ENCODE results near the gene CIDEA.

The CIDEA gene

GRCh38 chr18:12287131-12287681 is 33.0 kb downstream of the CIDEA start:
- no peaks in the 10 kb centered on the region for H3K9me2 ChIP-seq (replicated peaks; ENCODE audit: insufficient read depth, low read length)
- no peaks in the 10 kb centered on the region for H3K9me3 ChIP-seq (ENCODE audit: insufficient read depth, low read length)
- no peaks in the 10 kb centered on the region for H4K20me1 ChIP-seq (ENCODE audit: low read depth, low read length)
- no peak for TF ChIP-seq EZH2phosphoT487 (conservative IDR thresholded peaks at IDR 0.05; ENCODE audit: low read length)
- TF ChIP-seq CTCF (IDR thresholded peaks at IDR 0.05; ENCODE audit: insufficient read depth, low read length, poor library complexity, severe bottlenecking) = no peak
- H3K36me3 ChIP-seq (ENCODE audit: low read length) = no peaks in the 10 kb centered on the region
- H3K27me3 ChIP-seq (ENCODE audit: low read length) = no peaks in the 10 kb centered on the region
- H3F3A ChIP-seq (ENCODE audit: insufficient read depth) = no peaks in the 10 kb centered on the region
- no peak overlapping the region for H3K9ac ChIP-seq (ENCODE audit: low read length)
- H3K79me2 ChIP-seq (ENCODE audit: insufficient read depth, low read length) = no peaks in the 10 kb centered on the region
- H2AFZ ChIP-seq (ENCODE audit: low read depth, low read length, severe bottlenecking) = no peak overlapping the region
- no peak overlapping the region for H3K4me3 ChIP-seq (ENCODE audit: insufficient read depth, low read length, poor library complexity, severe bottlenecking)
- no peak overlapping the region for H3K27ac ChIP-seq (ENCODE audit: low read depth, low read length)
- H3K4me2 ChIP-seq (ENCODE audit: low read depth, low read length, poor library complexity, severe bottlenecking) = no peak overlapping the region

GRCh38 chr18:12287684-12288402 is 33.7 kb downstream of the CIDEA start:
- H3K9me2 ChIP-seq (replicated peaks; ENCODE audit: insufficient read depth, low read length) = no peaks in the 10 kb centered on the region
- H3K79me2 ChIP-seq (ENCODE audit: insufficient read depth, low read length) = no peaks in the 10 kb centered on the region
- H3K27ac ChIP-seq (ENCODE audit: low read depth, low read length) = no peak overlapping the region
- no peak overlapping the region for H3K4me3 ChIP-seq (ENCODE audit: insufficient read depth, low read length, poor library complexity, severe bottlenecking)
- no peak overlapping the region for H3K4me2 ChIP-seq (ENCODE audit: low read depth, low read length, poor library complexity, severe bottlenecking)
- TF ChIP-seq CTCF (IDR thresholded peaks at IDR 0.05; ENCODE audit: insufficient read depth, low read length, poor library complexity, severe bottlenecking) = no peak
- TF ChIP-seq EZH2phosphoT487 (conservative IDR thresholded peaks at IDR 0.05; ENCODE audit: low read length) = no peak
- H3F3A ChIP-seq (ENCODE audit: insufficient read depth) = no peaks in the 10 kb centered on the region
- H3K9me3 ChIP-seq (ENCODE audit: insufficient read depth, low read length) = no peaks in the 10 kb centered on the region
- H2AFZ ChIP-seq (ENCODE audit: low read depth, low read length, severe bottlenecking) = no peak overlapping the region
- no peak overlapping the region for H3K9ac ChIP-seq (ENCODE audit: low read length)
- H4K20me1 ChIP-seq (ENCODE audit: low read depth, low read length) = no peaks in the 10 kb centered on the region
- H3K36me3 ChIP-seq (ENCODE audit: low read length) = no peaks in the 10 kb centered on the region
- H3K27me3 ChIP-seq (ENCODE audit: low read length) = no peaks in the 10 kb centered on the region

- Histone ChIP-seq H3K27ac (ENCODE audit: low read depth, low read length) (no peak overlapping the region), H2AFZ (ENCODE audit: low read depth, low read length, severe bottlenecking) (no peak overlapping the region), H3K27me3 (ENCODE audit: low read length) (no peaks in the 10 kb centered on the region), H3K4me3 (ENCODE audit: insufficient read depth, low read length, poor library complexity, severe bottlenecking) (no peak overlapping the region), H3F3A (ENCODE audit: insufficient read depth) (no peaks in the 10 kb centered on the region), H4K20me1 (ENCODE audit: low read depth, low read length) (no peaks in the 10 kb centered on the region), H3K9ac (ENCODE audit: low read length) (no peak overlapping the region), H3K9me3 (ENCODE audit: insufficient read depth, low read length) (no peaks in the 10 kb centered on the region), H3K4me2 (ENCODE audit: low read depth, low read length, poor library complexity, severe bottlenecking) (no peak overlapping the region), H3K79me2 (ENCODE audit: insufficient read depth, low read length) (no peaks in the 10 kb centered on the region), H3K9me2 (replicated peaks; ENCODE audit: insufficient read depth, low read length) (no peaks in the 10 kb centered on the region), H3K36me3 (ENCODE audit: low read length) (no peaks in the 10 kb centered on the region)
- TF ChIP-seq EZH2phosphoT487 (conservative IDR thresholded peaks at IDR 0.05; ENCODE audit: low read length) (no peak), CTCF (IDR thresholded peaks at IDR 0.05; ENCODE audit: insufficient read depth, low read length, poor library complexity, severe bottlenecking) (no peak)
Measured at GRCh38 chr18:12288403-12288755, 34.2 kb downstream of the CIDEA start.

All from SU-DHL-6 (cell line).